Panc1 (cell line): ENCODE measurements around the gene KLC1.

ENCODE experiments used
- POLR2AphosphoS5 ChIP-seq: IDR thresholded peaks from 2 replicates; pipeline ENCODE4 v1.6.1; 2012; ENCODE audit warnings: mild to moderate bottlenecking, low read depth, low read length, moderate library complexity
- TF ChIP-seq, protein P1 (sequence below): fragments of 450-650 bp; IDR thresholded peaks from 2 replicates; pipeline ENCODE4 v1.5.1; 2017; ENCODE audit warnings: mild to moderate bottlenecking
- TF ChIP-seq, protein P2 (sequence below), 2 experiments: IDR thresholded peaks; 2 replicates each; pipeline ENCODE4 v1.6.1; 2011 to 2012; ENCODE audit warnings: low read depth in 2 of 2, control low read depth in 1 of 2, low read length in 1 of 2, mild to moderate bottlenecking in 1 of 2, moderate library complexity in 1 of 2; ENCODE audit not compliant: insufficient read depth in 1 of 2

DNA sequence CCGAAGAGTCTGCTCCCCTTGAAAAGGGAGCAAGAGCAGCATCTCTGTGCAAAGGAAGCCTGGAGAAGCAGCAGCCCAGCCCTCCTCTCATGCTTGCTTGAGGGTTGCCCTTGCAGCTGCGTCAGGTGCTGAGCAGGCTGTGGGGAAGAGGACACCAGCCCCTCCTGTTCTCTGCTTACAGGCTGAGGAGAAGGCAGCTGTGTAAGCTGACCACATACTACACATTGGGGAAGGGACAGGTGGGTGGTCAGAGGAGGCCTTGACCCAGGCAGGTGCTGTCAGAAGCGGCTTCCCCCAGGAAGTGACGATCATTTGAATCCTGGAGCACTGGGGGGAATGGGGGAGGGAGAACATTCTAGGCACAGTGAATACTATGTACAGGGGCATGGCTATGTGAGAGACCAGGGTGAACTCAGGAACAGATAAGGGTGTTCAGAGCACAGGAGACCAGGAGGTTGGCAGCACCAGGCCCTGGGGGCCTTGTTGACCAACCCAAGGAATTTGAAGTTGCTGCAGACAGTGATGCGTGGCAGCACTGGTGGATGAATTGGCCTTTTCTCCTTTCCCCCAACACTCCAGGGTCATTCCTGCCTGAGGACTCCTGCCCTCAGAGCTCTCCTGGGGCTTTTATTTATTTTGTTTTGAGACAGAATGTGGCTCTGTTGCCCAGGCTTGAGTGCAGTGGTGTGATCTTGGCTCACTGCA, 2.7 kb upstream of the KLC1 start:
- TF ChIP-seq, protein P1, sequence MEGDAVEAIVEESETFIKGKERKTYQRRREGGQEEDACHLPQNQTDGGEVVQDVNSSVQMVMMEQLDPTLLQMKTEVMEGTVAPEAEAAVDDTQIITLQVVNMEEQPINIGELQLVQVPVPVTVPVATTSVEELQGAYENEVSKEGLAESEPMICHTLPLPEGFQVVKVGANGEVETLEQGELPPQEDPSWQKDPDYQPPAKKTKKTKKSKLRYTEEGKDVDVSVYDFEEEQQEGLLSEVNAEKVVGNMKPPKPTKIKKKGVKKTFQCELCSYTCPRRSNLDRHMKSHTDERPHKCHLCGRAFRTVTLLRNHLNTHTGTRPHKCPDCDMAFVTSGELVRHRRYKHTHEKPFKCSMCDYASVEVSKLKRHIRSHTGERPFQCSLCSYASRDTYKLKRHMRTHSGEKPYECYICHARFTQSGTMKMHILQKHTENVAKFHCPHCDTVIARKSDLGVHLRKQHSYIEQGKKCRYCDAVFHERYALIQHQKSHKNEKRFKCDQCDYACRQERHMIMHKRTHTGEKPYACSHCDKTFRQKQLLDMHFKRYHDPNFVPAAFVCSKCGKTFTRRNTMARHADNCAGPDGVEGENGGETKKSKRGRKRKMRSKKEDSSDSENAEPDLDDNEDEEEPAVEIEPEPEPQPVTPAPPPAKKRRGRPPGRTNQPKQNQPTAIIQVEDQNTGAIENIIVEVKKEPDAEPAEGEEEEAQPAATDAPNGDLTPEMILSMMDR = no peak
- no peak for TF ChIP-seq POLR2AphosphoS5
- TF ChIP-seq, protein P2, sequence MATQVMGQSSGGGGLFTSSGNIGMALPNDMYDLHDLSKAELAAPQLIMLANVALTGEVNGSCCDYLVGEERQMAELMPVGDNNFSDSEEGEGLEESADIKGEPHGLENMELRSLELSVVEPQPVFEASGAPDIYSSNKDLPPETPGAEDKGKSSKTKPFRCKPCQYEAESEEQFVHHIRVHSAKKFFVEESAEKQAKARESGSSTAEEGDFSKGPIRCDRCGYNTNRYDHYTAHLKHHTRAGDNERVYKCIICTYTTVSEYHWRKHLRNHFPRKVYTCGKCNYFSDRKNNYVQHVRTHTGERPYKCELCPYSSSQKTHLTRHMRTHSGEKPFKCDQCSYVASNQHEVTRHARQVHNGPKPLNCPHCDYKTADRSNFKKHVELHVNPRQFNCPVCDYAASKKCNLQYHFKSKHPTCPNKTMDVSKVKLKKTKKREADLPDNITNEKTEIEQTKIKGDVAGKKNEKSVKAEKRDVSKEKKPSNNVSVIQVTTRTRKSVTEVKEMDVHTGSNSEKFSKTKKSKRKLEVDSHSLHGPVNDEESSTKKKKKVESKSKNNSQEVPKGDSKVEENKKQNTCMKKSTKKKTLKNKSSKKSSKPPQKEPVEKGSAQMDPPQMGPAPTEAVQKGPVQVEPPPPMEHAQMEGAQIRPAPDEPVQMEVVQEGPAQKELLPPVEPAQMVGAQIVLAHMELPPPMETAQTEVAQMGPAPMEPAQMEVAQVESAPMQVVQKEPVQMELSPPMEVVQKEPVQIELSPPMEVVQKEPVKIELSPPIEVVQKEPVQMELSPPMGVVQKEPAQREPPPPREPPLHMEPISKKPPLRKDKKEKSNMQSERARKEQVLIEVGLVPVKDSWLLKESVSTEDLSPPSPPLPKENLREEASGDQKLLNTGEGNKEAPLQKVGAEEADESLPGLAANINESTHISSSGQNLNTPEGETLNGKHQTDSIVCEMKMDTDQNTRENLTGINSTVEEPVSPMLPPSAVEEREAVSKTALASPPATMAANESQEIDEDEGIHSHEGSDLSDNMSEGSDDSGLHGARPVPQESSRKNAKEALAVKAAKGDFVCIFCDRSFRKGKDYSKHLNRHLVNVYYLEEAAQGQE (IDR thresholded peaks at IDR 0.05; ENCODE audit: insufficient read depth in 1 of 2, low read depth in 2 of 2, low read length in 1 of 2) = no peak
